Measurements from ENCODE around the gene UBR3. TPM values are rescaled to one million over a fixed set of nuclear protein-coding genes. Genes with fewer than 3 reads are reported as not detected.

UBR3 gene
- total and polyA plus RNA-seq, 2 of the 4 experiments (the other 2 are of a cell fraction) = 10.0 to 33.9 TPM

GRCh38 chr2:169867579-169867978 is 40.3 kb downstream of the UBR3 start:
- CTCF ChIA-PET = no interaction called here
- Histone ChIP-seq H3K4me1 (ENCODE audit: control insufficient read depth, insufficient read depth, low read length) (peaks cover 2% of the 10 kb centered on the region), H4K8ac (ENCODE audit: low read depth in 2 of 2, low read length in 2 of 2) (no peak overlapping the region), H3K18ac (ENCODE audit: low read depth, low read length) (no peak overlapping the region), H3K27me3 (ENCODE audit: control insufficient read depth, insufficient read depth, low read length) (no peaks in the 10 kb centered on the region), H2BK15ac (ENCODE audit: low read depth, low read length) (no peak overlapping the region), H3K4me3 (ENCODE audit: insufficient read depth, low read depth, low read length) (no peak overlapping the region), H3K9ac (ENCODE audit: low read depth, low read length) (no peak overlapping the region), H3K14ac (replicated peaks; ENCODE audit: low read depth, low read length) (no peak overlapping the region), H3K9me3 (ENCODE audit: control insufficient read depth, insufficient read depth, low read length) (no peaks in the 10 kb centered on the region; the same call in 1 of the 2 replicates), H3K36me3 (ENCODE audit: control insufficient read depth, insufficient read depth, low read length) (no peaks in the 10 kb centered on the region), H4K91ac (ENCODE audit: insufficient read depth, low read depth, low read length) (no peak overlapping the region), H2AK5ac (ENCODE audit: low read depth, low read length) (no peak overlapping the region), H2AK9ac (replicated peaks; ENCODE audit: low read depth, low read length, poor library complexity) (no peak overlapping the region), H4K20me1 (ENCODE audit: insufficient read depth, low read length) (peaks cover 6% of the 10 kb centered on the region; the same call in 1 of the 2 replicates), H3K4me2 (ENCODE audit: low read depth, low read length) (no peak overlapping the region), H2BK5ac (ENCODE audit: low read depth, low read length, poor library complexity, severe bottlenecking) (no peak overlapping the region), H2BK120ac (ENCODE audit: low read depth, low read length) (no peak overlapping the region), H3K56ac (ENCODE audit: extremely low read depth, insufficient read depth, low read length) (no peak overlapping the region), H2BK20ac (ENCODE audit: low read depth, low read length) (no peak overlapping the region), H2AFZ (replicated peaks; ENCODE audit: low read length, poor library complexity) (no peak overlapping the region), H3K23ac (ENCODE audit: low read depth, low read length) (no peak overlapping the region), H3K4ac (ENCODE audit: low read depth, low read length) (no peak overlapping the region), H4K5ac (ENCODE audit: low read depth, low read length) (no peak overlapping the region), H3K27ac (ENCODE audit: insufficient read depth, low read length) (no peak overlapping the region), H3K9me1 (ENCODE audit: insufficient read depth, low read length) (no peaks in the 10 kb centered on the region), H3K79me1 (ENCODE audit: low read depth in 1 of 2, low read length in 2 of 2) (peaks cover 25 to 36% of the 10 kb centered on the region in 2 experiments)
- DNase-seq (no peak), ATAC-seq (ENCODE audit: low read depth) (no peak)
- no TSS peak for BruUV-seq (replicated peaks)
- no CpG with 5 or more reads among the region's 3 CpGs for WGBS, 2 experiments (ENCODE audit: extremely low coverage in 2 of 2, insufficient read length in 1 of 2)
- POLR2A ChIA-PET (ENCODE audit: unreplicated experiment) = no interaction called here
- intact Hi-C loops (cut with micrococcal nuclease) (no loop called here), in situ Hi-C loops (cut with MboI; ENCODE audit: low sequenced_read_pairs) (no loop called here), dilution Hi-C loops (cut with HindIII; ENCODE audit: low sequenced_read_pairs, unreplicated experiment) (no loop called here)
- TF ChIP-seq MAZ (IDR thresholded peaks at IDR 0.05; ENCODE audit: borderline replicate concordance, low read depth, low read length) (no peak), POLR2A (IDR thresholded peaks at IDR 0.05; ENCODE audit: low read depth, low read length) (no peak), RCOR1 (IDR thresholded peaks at IDR 0.05; ENCODE audit: insufficient replicate concordance, low read length) (no peak), NFE2L2 (IDR thresholded peaks at IDR 0.05; ENCODE audit: low read depth, low read length) (no peak), CEBPB (IDR thresholded peaks at IDR 0.05; ENCODE audit: low read depth, low read length) (no peak), MXI1 (IDR thresholded peaks at IDR 0.05; ENCODE audit: borderline replicate concordance, low read depth, low read length) (no peak)
